ENCODE data around the gene SPTBN1. TPM values are rescaled to one million over a fixed set of nuclear protein-coding genes. Genes with fewer than 3 reads are reported as not detected.

The SPTBN1 gene
- total and polyA plus RNA-seq, 2 of the 13 experiments (the other 11 are each of a cell fraction or from before 2014, with no cell fraction given) = 123 to 299 TPM

DNA sequence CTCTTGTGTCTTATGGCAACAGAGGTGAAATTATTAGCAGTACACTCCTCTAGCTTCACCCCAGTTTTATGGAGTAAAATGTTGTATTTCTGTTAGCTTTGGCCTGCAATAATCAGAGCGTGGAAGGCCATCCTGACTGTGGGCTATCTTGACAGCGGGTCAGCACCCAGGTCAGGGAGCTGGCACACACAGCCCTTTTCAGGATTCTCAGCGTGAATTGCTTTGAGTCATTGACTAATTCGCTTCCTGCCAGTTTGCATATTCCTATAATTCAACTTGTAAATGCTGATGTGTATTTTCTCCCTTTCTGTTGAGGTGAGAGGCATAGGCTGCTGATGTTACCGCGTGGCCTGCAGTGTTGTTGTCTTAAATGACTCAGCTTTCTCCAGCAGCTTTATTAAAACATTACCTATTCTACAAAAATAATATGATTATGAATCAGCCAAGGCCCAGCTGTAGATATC is 157.7 kb downstream of the SPTBN1 start:
- DNase-seq (ENCODE audit: low spot score) (no peak), ATAC-seq (no peak), FAIRE-seq (no peak)
- POLR2A ChIA-PET = no interaction called here
- H3K36me3 ChIP-seq (replicated peaks in 1 of 2; ENCODE audit: control insufficient read depth in 1 of 2, insufficient read depth in 2 of 2, low read length in 2 of 2) = peaks cover 41 to 73% of the 10 kb centered on the region in 2 experiments
- 96% methylated on average over 6 of the region's 6 CpGs for WGBS (ENCODE audit: low lambda C conversion rate)
- BruUV-seq (replicated peaks) = no TSS peak
- peaks cover 45% of the 10 kb centered on the region for H4K20me1 ChIP-seq (ENCODE audit: insufficient read depth, low read length)
- no peak overlapping the region for H3K4me3 ChIP-seq (replicated peaks in 1 of 3; ENCODE audit: insufficient read depth in 1 of 3, low read depth in 2 of 3, low read length in 3 of 3)
- no peaks in the 10 kb centered on the region for H3K27me3 ChIP-seq (ENCODE audit: control insufficient read depth in 1 of 2, insufficient read depth in 2 of 2, low read length in 2 of 2)
- H3K79me2 ChIP-seq (ENCODE audit: insufficient read depth, low read length) = peaks cover 76% of the 10 kb centered on the region
- H2AFZ ChIP-seq (ENCODE audit: low read length) = no peak overlapping the region
- H3K9me3 ChIP-seq (ENCODE audit: low read length) = no peaks in the 10 kb centered on the region
- no peak overlapping the region for H3K4me2 ChIP-seq (ENCODE audit: low read depth, low read length)
- H3K27ac ChIP-seq (ENCODE audit: extremely low read length, insufficient read depth, low read length) = no peak overlapping the region
- no peak overlapping the region for H3K9ac ChIP-seq (ENCODE audit: insufficient read depth, low read depth, low read length)
- intact Hi-C loops (cut with micrococcal nuclease; ENCODE audit: unreplicated experiment) = no loop called here
- CTCF ChIA-PET (ENCODE audit: low intra/inter-chr PET ratio, low total read pairs) = no interaction called here
- H3K4me1 ChIP-seq (ENCODE audit: insufficient read depth, low read length) = peaks cover 93% of the 10 kb centered on the region
- in situ Hi-C loops (cut with HindIII; ENCODE audit: extremely low pct_ligation_motif_present, low pct_unique_long_range_greater_than_20kb) = no loop called here
- TF ChIP-seq NFE2 (CRISPR knock-in tag; IDR thresholded peaks at IDR 0.05) (no peak), GATAD2A (CRISPR knock-in tag; IDR thresholded peaks at IDR 0.05) (peak; percentile 41; the same call in 1 of the 2 replicates), THAP11 (CRISPR knock-in tag; IDR thresholded peaks at IDR 0.05) (no peak), TOPORS (CRISPR knock-in tag; IDR thresholded peaks at IDR 0.05) (no peak), RBFOX2 (IDR thresholded peaks at IDR 0.05; ENCODE audit: low read depth, low read length) (no peak), TBL1XR1 (IDR thresholded peaks at IDR 0.05; ENCODE audit: borderline replicate concordance, low read length, partially characterized antibody) (no peak), ZNF264 (CRISPR knock-in tag; IDR thresholded peaks at IDR 0.05) (no peak), NFE2L1 (CRISPR knock-in tag; IDR thresholded peaks at IDR 0.05; ENCODE audit: borderline replicate concordance) (no peak), ZZZ3 (CRISPR knock-in tag; IDR thresholded peaks at IDR 0.05; ENCODE audit: borderline replicate concordance) (no peak), ZFP36 (IDR thresholded peaks at IDR 0.05; ENCODE audit: borderline replicate concordance, low read depth, low read length, partially characterized antibody) (no peak), JARID2 (CRISPR knock-in tag; IDR thresholded peaks at IDR 0.05; ENCODE audit: insufficient replicate concordance) (no peak), KMT2B (CRISPR knock-in tag; IDR thresholded peaks at IDR 0.05) (no peak), NCOA2 (CRISPR knock-in tag; IDR thresholded peaks at IDR 0.05) (no peak), TAF1 (CRISPR knock-in tag; IDR thresholded peaks at IDR 0.05) (no peak; the same call in 1 of the 2 replicates), ZBTB33 (CRISPR knock-in tag; IDR thresholded peaks at IDR 0.05) (peak; percentile 91)
- TF ChIP-seq, protein P1, sequence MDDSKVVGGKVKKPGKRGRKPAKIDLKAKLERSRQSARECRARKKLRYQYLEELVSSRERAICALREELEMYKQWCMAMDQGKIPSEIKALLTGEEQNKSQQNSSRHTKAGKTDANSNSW (CRISPR knock-in tag; IDR thresholded peaks at IDR 0.05; ENCODE audit: borderline replicate concordance) = no peak
- TF ChIP-seq, protein P2, sequence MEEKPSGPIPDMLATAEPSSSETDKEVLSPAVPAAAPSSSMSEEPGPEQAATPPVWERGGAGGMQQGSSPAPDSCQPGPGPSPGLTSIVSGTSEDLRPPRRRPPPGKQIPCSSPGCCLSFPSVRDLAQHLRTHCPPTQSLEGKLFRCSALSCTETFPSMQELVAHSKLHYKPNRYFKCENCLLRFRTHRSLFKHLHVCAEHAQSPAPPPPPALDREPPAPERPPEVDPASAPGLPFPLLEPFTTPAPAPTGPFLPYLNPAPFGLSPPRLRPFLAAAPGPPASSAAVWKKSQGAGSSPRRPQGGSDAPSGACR (CRISPR knock-in tag; IDR thresholded peaks at IDR 0.05) = no peak
- TF ChIP-seq, protein P3, sequence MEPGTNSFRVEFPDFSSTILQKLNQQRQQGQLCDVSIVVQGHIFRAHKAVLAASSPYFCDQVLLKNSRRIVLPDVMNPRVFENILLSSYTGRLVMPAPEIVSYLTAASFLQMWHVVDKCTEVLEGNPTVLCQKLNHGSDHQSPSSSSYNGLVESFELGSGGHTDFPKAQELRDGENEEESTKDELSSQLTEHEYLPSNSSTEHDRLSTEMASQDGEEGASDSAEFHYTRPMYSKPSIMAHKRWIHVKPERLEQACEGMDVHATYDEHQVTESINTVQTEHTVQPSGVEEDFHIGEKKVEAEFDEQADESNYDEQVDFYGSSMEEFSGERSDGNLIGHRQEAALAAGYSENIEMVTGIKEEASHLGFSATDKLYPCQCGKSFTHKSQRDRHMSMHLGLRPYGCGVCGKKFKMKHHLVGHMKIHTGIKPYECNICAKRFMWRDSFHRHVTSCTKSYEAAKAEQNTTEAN (CRISPR knock-in tag; conservative IDR thresholded peaks at IDR 0.05) = no peak
- TF ChIP-seq, protein P4, sequence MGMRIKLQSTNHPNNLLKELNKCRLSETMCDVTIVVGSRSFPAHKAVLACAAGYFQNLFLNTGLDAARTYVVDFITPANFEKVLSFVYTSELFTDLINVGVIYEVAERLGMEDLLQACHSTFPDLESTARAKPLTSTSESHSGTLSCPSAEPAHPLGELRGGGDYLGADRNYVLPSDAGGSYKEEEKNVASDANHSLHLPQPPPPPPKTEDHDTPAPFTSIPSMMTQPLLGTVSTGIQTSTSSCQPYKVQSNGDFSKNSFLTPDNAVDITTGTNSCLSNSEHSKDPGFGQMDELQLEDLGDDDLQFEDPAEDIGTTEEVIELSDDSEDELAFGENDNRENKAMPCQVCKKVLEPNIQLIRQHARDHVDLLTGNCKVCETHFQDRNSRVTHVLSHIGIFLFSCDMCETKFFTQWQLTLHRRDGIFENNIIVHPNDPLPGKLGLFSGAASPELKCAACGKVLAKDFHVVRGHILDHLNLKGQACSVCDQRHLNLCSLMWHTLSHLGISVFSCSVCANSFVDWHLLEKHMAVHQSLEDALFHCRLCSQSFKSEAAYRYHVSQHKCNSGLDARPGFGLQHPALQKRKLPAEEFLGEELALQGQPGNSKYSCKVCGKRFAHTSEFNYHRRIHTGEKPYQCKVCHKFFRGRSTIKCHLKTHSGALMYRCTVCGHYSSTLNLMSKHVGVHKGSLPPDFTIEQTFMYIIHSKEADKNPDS (CRISPR knock-in tag; IDR thresholded peaks at IDR 0.05) = no peak
